ENCODE measurements around the gene NTNG1.

DNA sequence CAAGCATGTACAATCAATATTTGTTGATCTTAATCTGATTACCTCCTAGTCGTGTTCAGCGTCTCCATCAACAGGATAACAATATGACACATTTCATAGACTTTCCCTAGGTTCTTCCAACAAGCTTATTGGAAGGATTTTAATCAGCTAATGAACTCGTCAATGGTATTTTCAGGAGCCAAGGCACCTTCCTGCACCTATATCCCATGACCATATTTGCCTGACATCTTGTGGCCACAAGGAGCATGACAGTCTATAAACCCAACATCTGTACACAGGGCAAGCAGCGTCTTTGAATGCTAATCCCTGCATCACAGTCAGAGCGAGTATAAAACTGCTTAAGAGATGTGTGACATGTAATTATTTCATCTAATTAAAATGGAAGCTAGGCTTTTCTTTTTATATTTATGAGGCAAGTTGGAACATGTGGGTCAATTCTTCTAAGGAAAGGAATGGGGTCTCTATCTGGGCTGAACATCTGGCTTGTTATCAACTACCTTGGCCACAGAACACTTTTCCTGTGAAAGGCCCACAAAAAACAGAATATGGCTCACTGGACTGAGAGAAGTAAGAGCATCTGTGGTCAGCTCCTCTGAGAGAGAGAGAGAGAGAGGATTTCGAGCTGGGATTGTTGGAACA lies 388.8 kb downstream of the NTNG1 start:
- TF ChIP-seq GATA2 (IDR thresholded peaks at IDR 0.05; ENCODE audit: low read depth, low read length), result no peak
- no peak for TF ChIP-seq GATA3 (IDR thresholded peaks at IDR 0.05; ENCODE audit: low read depth, low read length)

Measured in SH-SY5Y (cell line).